K562 (cell line): ENCODE results near the gene TRIO. TPM values are rescaled to one million over a fixed set of nuclear protein-coding genes. Genes with fewer than 3 reads are reported as not detected.
A peak's percentile ranks its signal among the peaks of the same experiment; 100 is the strongest.

Source experiments
- BCL6 ChIP-seq: fragments of 250-450 bp; sonication (Bioruptor Pico); IDR thresholded peaks from 2 replicates; pipeline ENCODE4 v1.4.0; 2020
- CTCFL ChIP-seq: IDR thresholded peaks from 2 replicates; pipeline ENCODE4 v1.6.1; 2011; ENCODE audit warnings: borderline replicate concordance, low read depth, mild to moderate bottlenecking, moderate library complexity, low read length; ENCODE audit not compliant: insufficient read depth, poor library complexity, severe bottlenecking
- NFIC ChIP-seq: fragments of 450-650 bp; IDR thresholded peaks from 2 replicates; pipeline ENCODE4 v1.6.1; 2017; ENCODE audit warnings: mild to moderate bottlenecking, inconsistent platforms
- NFXL1 ChIP-seq: fragments of 450-650 bp; formaldehyde crosslinking; IDR thresholded peaks from 2 replicates; pipeline ENCODE4 v1.4.0; 2021; ENCODE audit warnings: mild to moderate bottlenecking
- PHTF2 ChIP-seq: fragments of 250-450 bp; sonication (Bioruptor Pico); IDR thresholded peaks from 2 replicates; pipeline ENCODE4 v1.5.0; 2021; ENCODE audit warnings: mild to moderate bottlenecking
- RAD21 ChIP-seq, 2 experiments: fragments of 250-450 bp in 1 of 2; fragments of 450-650 bp in 1 of 2; sonication (Bioruptor Pico) in 1 of 2; formaldehyde crosslinking in 1 of 2; IDR thresholded peaks in 1 of 2; conservative IDR thresholded peaks in 1 of 2; 2 replicates each; pipeline versions ENCODE4 v1.4.0 to v1.8.0; 2020 to 2022; ENCODE audit warnings: mild to moderate bottlenecking in 2 of 2, moderate library complexity in 1 of 2
- TFAP4 ChIP-seq: sonication (generic); formaldehyde crosslinking; IDR thresholded peaks from 2 replicates; pipeline ENCODE4 v1.8.0; 2022; ENCODE audit warnings: missing genetic modification reagents, mild to moderate bottlenecking, moderate library complexity, borderline replicate concordance
- TOE1 ChIP-seq, 2 experiments: fragments of 450-650 bp in 1 of 2; sonication (generic) in 1 of 2; formaldehyde crosslinking in 1 of 2; IDR thresholded peaks; 2 replicates each; pipeline versions ENCODE4 v1.7.1 to v1.8.0; 2016 to 2022; ENCODE audit warnings: borderline replicate concordance in 2 of 2, mild to moderate bottlenecking in 2 of 2, antibody characterized with exemption in 1 of 2, inconsistent platforms in 1 of 2, low read depth in 1 of 2, missing genetic modification reagents in 1 of 2, moderate library complexity in 1 of 2
- XRCC5 ChIP-seq: fragments of 200-400 bp; formaldehyde crosslinking; IDR thresholded peaks from 2 replicates; pipeline ENCODE4 v1.6.1; 2017; ENCODE audit warnings: low read depth, mild to moderate bottlenecking, low read length
- ZC3H8 ChIP-seq: fragments of 450-650 bp; IDR thresholded peaks from 2 replicates; pipeline ENCODE4 v1.6.1; 2017
- polyA plus RNA-seq, 8 experiments: library from polyadenylated mRNA; depleted of rRNA in 4 of 8; stranded (reverse) in 5 of 8; unstranded in 3 of 8; fragments of >200 nt; fragmentation: Nextera tagmentation in 2 of 8; fragmentation: Illumina TruSeq in 1 of 8; extraction: Ambion mirVana in 2 of 8; extraction: Trizol in 1 of 8; gene quantifications; 2 replicates each; pipeline versions ENCODE4 v1.2.1 to v1.2.3, GENCODE V29; 2011 to 2014; ENCODE audit warnings: inconsistent platforms in 1 of 8, missing spikeins in 1 of 8
- total RNA-seq, 7 experiments: library from RNA; depleted of rRNA in 6 of 7; stranded (reverse); fragments of >200 nt in 6 of 7; fragmentation: Illumina TruSeq in 2 of 7; extraction: Trizol in 2 of 7; gene quantifications; 2 replicates each; pipeline versions ENCODE4 v1.2.1 to v1.2.3, GENCODE V29; 2011 to 2021; ENCODE audit warnings: low replicate concordance in 1 of 7
- TF ChIP-seq, protein P1 (sequence below): fragments of 250-450 bp; sonication (Bioruptor Pico); IDR thresholded peaks from 2 replicates; pipeline ENCODE4 v1.8.0; 2021; ENCODE audit warnings: mild to moderate bottlenecking, moderate library complexity
- TF ChIP-seq, protein P2 (sequence below): IDR thresholded peaks from 2 replicates; pipeline ENCODE4 v1.6.1; 2012; ENCODE audit warnings: low read depth, low read length, improper control_type of control experiment, borderline replicate concordance

Gene TRIO
- total and polyA plus RNA-seq, 9 of the 15 experiments (the other 6 are each of a cell fraction or from before 2014, with no cell fraction given) = 0.24 to 5.0 (median 1.1) TPM

DNA sequence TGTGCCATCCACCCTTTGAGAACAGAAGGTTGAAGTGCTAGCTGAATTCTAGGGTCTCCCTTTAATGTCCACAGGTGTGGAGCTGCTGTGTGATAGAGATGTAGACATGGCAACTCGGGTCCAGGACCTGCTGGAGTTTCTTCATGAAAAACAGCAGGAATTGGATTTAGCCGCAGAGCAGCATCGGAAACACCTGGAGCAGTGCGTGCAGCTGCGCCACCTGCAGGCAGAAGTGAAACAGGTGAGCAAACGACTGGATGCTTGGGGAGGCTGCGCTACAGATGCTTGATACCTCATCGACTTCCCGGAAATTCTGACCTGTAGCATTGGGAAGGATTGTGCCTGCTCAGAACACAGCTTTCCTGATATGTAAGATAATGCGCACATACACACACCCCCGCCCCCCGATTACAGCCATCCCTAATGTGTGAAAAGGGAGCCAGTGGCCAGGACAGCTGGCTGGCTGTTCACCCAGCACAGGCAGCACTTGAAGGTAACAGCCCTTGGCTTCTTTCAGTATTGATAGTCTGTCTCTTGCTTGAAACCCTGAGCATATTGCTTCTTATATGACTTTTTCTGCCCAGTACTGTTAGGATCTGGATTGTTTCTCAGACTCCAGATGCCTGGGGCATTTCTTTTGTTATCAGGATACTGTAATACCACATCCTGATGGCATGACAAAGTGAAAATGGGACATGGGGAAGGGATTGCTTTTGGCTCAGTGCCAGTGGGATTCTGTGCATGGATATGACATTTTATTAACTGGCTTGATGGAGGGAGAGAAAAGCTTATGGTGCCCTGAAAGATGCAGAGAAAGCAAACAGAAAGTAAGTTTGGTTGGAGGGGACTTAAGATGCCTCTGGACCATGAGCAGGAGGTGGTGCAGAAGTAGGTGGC, 221.7 kb downstream of the TRIO start (continued):
- TF ChIP-seq, protein P1, sequence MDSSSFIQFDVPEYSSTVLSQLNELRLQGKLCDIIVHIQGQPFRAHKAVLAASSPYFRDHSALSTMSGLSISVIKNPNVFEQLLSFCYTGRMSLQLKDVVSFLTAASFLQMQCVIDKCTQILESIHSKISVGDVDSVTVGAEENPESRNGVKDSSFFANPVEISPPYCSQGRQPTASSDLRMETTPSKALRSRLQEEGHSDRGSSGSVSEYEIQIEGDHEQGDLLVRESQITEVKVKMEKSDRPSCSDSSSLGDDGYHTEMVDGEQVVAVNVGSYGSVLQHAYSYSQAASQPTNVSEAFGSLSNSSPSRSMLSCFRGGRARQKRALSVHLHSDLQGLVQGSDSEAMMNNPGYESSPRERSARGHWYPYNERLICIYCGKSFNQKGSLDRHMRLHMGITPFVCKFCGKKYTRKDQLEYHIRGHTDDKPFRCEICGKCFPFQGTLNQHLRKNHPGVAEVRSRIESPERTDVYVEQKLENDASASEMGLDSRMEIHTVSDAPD (CRISPR knock-in tag) = no peak
- peak; percentile 3 to 53; a peak in 2 of 4 replicates for TF ChIP-seq RAD21 (CRISPR knock-in tag; conservative IDR thresholded peaks at IDR 0.05 in 1 of 2, IDR thresholded peaks at IDR 0.05 in 1 of 2)
- no peak for TF ChIP-seq BCL6 (CRISPR knock-in tag)
- no peak for TF ChIP-seq PHTF2 (CRISPR knock-in tag)
- TF ChIP-seq NFIC = peak; percentile 76
- TF ChIP-seq TFAP4 (CRISPR knock-in tag) = peak; percentile 43; the same call in 1 of the 2 replicates
- TF ChIP-seq CTCFL = peak; percentile 14
- no peak for TF ChIP-seq TOE1 (IDR thresholded peaks at IDR 0.05; ENCODE audit: borderline replicate concordance)
- TF ChIP-seq TOE1 (CRISPR knock-in tag; IDR thresholded peaks at IDR 0.05; ENCODE audit: borderline replicate concordance, low read depth) = no peak
- TF ChIP-seq XRCC5 = 0 out of 2 replicates have a peak, but pooled peaks have one; percentile 39
- TF ChIP-seq NFXL1 (CRISPR knock-in tag) = no peak
- no peak for TF ChIP-seq ZC3H8
- TF ChIP-seq, protein P2, sequence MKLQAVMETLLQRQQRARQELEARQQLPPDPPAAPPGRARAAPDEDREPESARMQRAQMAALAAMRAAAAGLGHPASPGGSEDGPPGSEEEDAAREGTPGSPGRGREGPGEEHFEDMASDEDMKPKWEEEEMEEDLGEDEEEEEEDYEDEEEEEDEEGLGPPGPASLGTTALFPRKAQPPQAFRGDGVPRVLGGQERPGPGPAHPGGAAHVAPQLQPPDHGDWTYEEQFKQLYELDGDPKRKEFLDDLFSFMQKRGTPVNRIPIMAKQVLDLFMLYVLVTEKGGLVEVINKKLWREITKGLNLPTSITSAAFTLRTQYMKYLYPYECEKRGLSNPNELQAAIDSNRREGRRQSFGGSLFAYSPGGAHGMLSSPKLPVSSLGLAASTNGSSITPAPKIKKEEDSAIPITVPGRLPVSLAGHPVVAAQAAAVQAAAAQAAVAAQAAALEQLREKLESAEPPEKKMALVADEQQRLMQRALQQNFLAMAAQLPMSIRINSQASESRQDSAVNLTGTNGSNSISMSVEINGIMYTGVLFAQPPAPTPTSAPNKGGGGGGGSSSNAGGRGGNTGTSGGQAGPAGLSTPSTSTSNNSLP = no peak
